K562 (cell line): ENCODE data around the gene SERPINB4. TPM values are rescaled to one million over a fixed set of nuclear protein-coding genes. Genes with fewer than 3 reads are reported as not detected.

ENCODE experiments used
- polyA plus RNA-seq, 8 experiments: library from polyadenylated mRNA; depleted of rRNA in 4 of 8; stranded (reverse) in 5 of 8; unstranded in 3 of 8; fragments of >200 nt; fragmentation: Nextera tagmentation in 2 of 8; fragmentation: Illumina TruSeq in 1 of 8; extraction: Ambion mirVana in 2 of 8; extraction: Trizol in 1 of 8; gene quantifications; 2 replicates each; pipeline versions ENCODE4 v1.2.1 to v1.2.3, GENCODE V29; 2011 to 2014; ENCODE audit warnings: inconsistent platforms in 1 of 8, missing spikeins in 1 of 8
- total RNA-seq, 7 experiments: library from RNA; depleted of rRNA in 6 of 7; stranded (reverse); fragments of >200 nt in 6 of 7; fragmentation: Illumina TruSeq in 2 of 7; extraction: Trizol in 2 of 7; gene quantifications; 2 replicates each; pipeline versions ENCODE4 v1.2.1 to v1.2.3, GENCODE V29; 2011 to 2021; ENCODE audit warnings: low replicate concordance in 1 of 7

SERPINB4 gene
- total and polyA plus RNA-seq, 9 of the 15 experiments (the other 6 are each of a cell fraction or from before 2014, with no cell fraction given), result not detected

Other genes with a start within 250 kb of the SERPINB4 start
Only the 7 nearest of the 8 such genes appear.
- gene VPS4B, start 221.8 kb downstream of the SERPINB4 start, total RNA-seq (2014; rRNA removed), result 7.3 and 8.6 TPM in 2 replicates
- 12.7 and 13.8 TPM in 2 replicates for gene VPS4B, start 221.8 kb downstream of the SERPINB4 start, total RNA-seq (2014; rRNA removed; fragmentation: Illumina TruSeq; extraction: Trizol)
- 14.9 and 16.4 TPM in 2 replicates for gene VPS4B, start 221.8 kb downstream of the SERPINB4 start, total RNA-seq (2015; rRNA removed; fragmentation: Illumina TruSeq; extraction: Trizol)
- gene VPS4B, start 221.8 kb downstream of the SERPINB4 start, total RNA-seq (2021), result 14.3 and 14.7 TPM in 2 replicates
- 7.2 and 8.0 TPM in 2 replicates for gene VPS4B, start 221.8 kb downstream of the SERPINB4 start, polyA plus RNA-seq (2011; rRNA removed)
- gene VPS4B, start 221.8 kb downstream of the SERPINB4 start, polyA plus RNA-seq (2014; fragmentation: Illumina TruSeq; extraction: Trizol), result 8.8 and 10.1 TPM in 2 replicates
- 10 to 100 TPM; 10.4 to 10.8 TPM for gene VPS4B, start 221.8 kb downstream of the SERPINB4 start, polyA plus RNA-seq (2014; fragmentation: Nextera tagmentation; extraction: Ambion mirVana)
- 7.6 and 10.0 TPM in 2 replicates for gene VPS4B, start 221.8 kb downstream of the SERPINB4 start, polyA plus RNA-seq (2014; rRNA removed)
- 0.05 and 0.08 TPM in 2 replicates for gene SERPINB5, start 167.3 kb downstream of the SERPINB4 start, total RNA-seq (2014; rRNA removed)
- 0.44 and 0.67 TPM in 2 replicates for gene SERPINB5, start 167.3 kb downstream of the SERPINB4 start, total RNA-seq (2014; rRNA removed; fragmentation: Illumina TruSeq; extraction: Trizol)
- 0.30 and 0.33 TPM in 2 replicates for gene SERPINB5, start 167.3 kb downstream of the SERPINB4 start, total RNA-seq (2015; rRNA removed; fragmentation: Illumina TruSeq; extraction: Trizol)
- 0.47 and 1.4 TPM in 2 replicates for gene SERPINB5, start 167.3 kb downstream of the SERPINB4 start, total RNA-seq (2021)
- gene SERPINB5, start 167.3 kb downstream of the SERPINB4 start, polyA plus RNA-seq (2011; rRNA removed), result 0.03 TPM in 1 of 2 replicates, not detected in the other
- 0.54 and 0.72 TPM in 2 replicates for gene SERPINB5, start 167.3 kb downstream of the SERPINB4 start, polyA plus RNA-seq (2014; fragmentation: Illumina TruSeq; extraction: Trizol)
- 1 to 10 TPM in 1 of 2 experiments, under 1 TPM in 1; 0.83 to 1.0 TPM for gene SERPINB5, start 167.3 kb downstream of the SERPINB4 start, polyA plus RNA-seq (2014; fragmentation: Nextera tagmentation; extraction: Ambion mirVana)
- 0.20 and 0.24 TPM in 2 replicates for gene SERPINB5, start 167.3 kb downstream of the SERPINB4 start, polyA plus RNA-seq (2014; rRNA removed)
- gene SERPINB12, start 101.9 kb downstream of the SERPINB4 start, total RNA-seq (2014; rRNA removed), result not detected in 2 replicates
- gene SERPINB12, start 101.9 kb downstream of the SERPINB4 start, total RNA-seq (2014; rRNA removed; fragmentation: Illumina TruSeq; extraction: Trizol), result not detected in 2 replicates
- gene SERPINB12, start 101.9 kb downstream of the SERPINB4 start, total RNA-seq (2015; rRNA removed; fragmentation: Illumina TruSeq; extraction: Trizol), result not detected in 2 replicates
- gene SERPINB12, start 101.9 kb downstream of the SERPINB4 start, total RNA-seq (2021), result not detected in 2 replicates
- not detected in 2 replicates for gene SERPINB12, start 101.9 kb downstream of the SERPINB4 start, polyA plus RNA-seq (2011; rRNA removed)
- not detected in 2 replicates for gene SERPINB12, start 101.9 kb downstream of the SERPINB4 start, polyA plus RNA-seq (2014; fragmentation: Illumina TruSeq; extraction: Trizol)
- not detected for gene SERPINB12, start 101.9 kb downstream of the SERPINB4 start, polyA plus RNA-seq (2014; fragmentation: Nextera tagmentation; extraction: Ambion mirVana)
- gene SERPINB12, start 101.9 kb downstream of the SERPINB4 start, polyA plus RNA-seq (2014; rRNA removed), result not detected in 2 replicates
- not detected in 2 replicates for gene SERPINB13, start 56.9 kb downstream of the SERPINB4 start, total RNA-seq (2014; rRNA removed)
- gene SERPINB13, start 56.9 kb downstream of the SERPINB4 start, total RNA-seq (2014; rRNA removed; fragmentation: Illumina TruSeq; extraction: Trizol), result not detected in 2 replicates
- gene SERPINB13, start 56.9 kb downstream of the SERPINB4 start, total RNA-seq (2015; rRNA removed; fragmentation: Illumina TruSeq; extraction: Trizol), result not detected in 2 replicates
- not detected in 2 replicates for gene SERPINB13, start 56.9 kb downstream of the SERPINB4 start, total RNA-seq (2021)
- not detected in 2 replicates for gene SERPINB13, start 56.9 kb downstream of the SERPINB4 start, polyA plus RNA-seq (2011; rRNA removed)
- not detected in 2 replicates for gene SERPINB13, start 56.9 kb downstream of the SERPINB4 start, polyA plus RNA-seq (2014; fragmentation: Illumina TruSeq; extraction: Trizol)
- not detected for gene SERPINB13, start 56.9 kb downstream of the SERPINB4 start, polyA plus RNA-seq (2014; fragmentation: Nextera tagmentation; extraction: Ambion mirVana)
- not detected in 2 replicates for gene SERPINB13, start 56.9 kb downstream of the SERPINB4 start, polyA plus RNA-seq (2014; rRNA removed)
- gene SERPINB3, start 17.6 kb upstream of the SERPINB4 start, total RNA-seq (2014; rRNA removed), result not detected in 2 replicates
- not detected in 2 replicates for gene SERPINB3, start 17.6 kb upstream of the SERPINB4 start, total RNA-seq (2014; rRNA removed; fragmentation: Illumina TruSeq; extraction: Trizol)
- not detected in 2 replicates for gene SERPINB3, start 17.6 kb upstream of the SERPINB4 start, total RNA-seq (2015; rRNA removed; fragmentation: Illumina TruSeq; extraction: Trizol)
- not detected in 2 replicates for gene SERPINB3, start 17.6 kb upstream of the SERPINB4 start, total RNA-seq (2021)
- gene SERPINB3, start 17.6 kb upstream of the SERPINB4 start, polyA plus RNA-seq (2011; rRNA removed), result not detected in 2 replicates
- not detected in 2 replicates for gene SERPINB3, start 17.6 kb upstream of the SERPINB4 start, polyA plus RNA-seq (2014; fragmentation: Illumina TruSeq; extraction: Trizol)
- gene SERPINB3, start 17.6 kb upstream of the SERPINB4 start, polyA plus RNA-seq (2014; fragmentation: Nextera tagmentation; extraction: Ambion mirVana), result not detected
- not detected in 2 replicates for gene SERPINB3, start 17.6 kb upstream of the SERPINB4 start, polyA plus RNA-seq (2014; rRNA removed)
- not detected in 2 replicates for gene SERPINB11, start 58.7 kb upstream of the SERPINB4 start, total RNA-seq (2014; rRNA removed)
- gene SERPINB11, start 58.7 kb upstream of the SERPINB4 start, total RNA-seq (2014; rRNA removed; fragmentation: Illumina TruSeq; extraction: Trizol), result not detected in 2 replicates
- gene SERPINB11, start 58.7 kb upstream of the SERPINB4 start, total RNA-seq (2015; rRNA removed; fragmentation: Illumina TruSeq; extraction: Trizol), result not detected in 2 replicates
- not detected in 2 replicates for gene SERPINB11, start 58.7 kb upstream of the SERPINB4 start, total RNA-seq (2021)
- gene SERPINB11, start 58.7 kb upstream of the SERPINB4 start, polyA plus RNA-seq (2011; rRNA removed), result not detected in 2 replicates
- gene SERPINB11, start 58.7 kb upstream of the SERPINB4 start, polyA plus RNA-seq (2014; fragmentation: Illumina TruSeq; extraction: Trizol), result not detected in 2 replicates
- not detected for gene SERPINB11, start 58.7 kb upstream of the SERPINB4 start, polyA plus RNA-seq (2014; fragmentation: Nextera tagmentation; extraction: Ambion mirVana)
- not detected in 2 replicates for gene SERPINB11, start 58.7 kb upstream of the SERPINB4 start, polyA plus RNA-seq (2014; rRNA removed)
- gene SERPINB7, start 131.2 kb upstream of the SERPINB4 start, total RNA-seq (2014; rRNA removed), result not detected in 2 replicates
- gene SERPINB7, start 131.2 kb upstream of the SERPINB4 start, total RNA-seq (2014; rRNA removed; fragmentation: Illumina TruSeq; extraction: Trizol), result not detected in 2 replicates
- not detected in 2 replicates for gene SERPINB7, start 131.2 kb upstream of the SERPINB4 start, total RNA-seq (2015; rRNA removed; fragmentation: Illumina TruSeq; extraction: Trizol)
- gene SERPINB7, start 131.2 kb upstream of the SERPINB4 start, total RNA-seq (2021), result not detected in 2 replicates
- not detected in 2 replicates for gene SERPINB7, start 131.2 kb upstream of the SERPINB4 start, polyA plus RNA-seq (2011; rRNA removed)
- not detected in 2 replicates for gene SERPINB7, start 131.2 kb upstream of the SERPINB4 start, polyA plus RNA-seq (2014; fragmentation: Illumina TruSeq; extraction: Trizol)
- not detected for gene SERPINB7, start 131.2 kb upstream of the SERPINB4 start, polyA plus RNA-seq (2014; fragmentation: Nextera tagmentation; extraction: Ambion mirVana)
- not detected in 2 replicates for gene SERPINB7, start 131.2 kb upstream of the SERPINB4 start, polyA plus RNA-seq (2014; rRNA removed)